GM12872 (cell line): ENCODE data around the gene AK8.

Experiments used
- TF ChIP-seq, protein P1 (sequence below): IDR thresholded peaks from 3 replicates; pipeline ENCODE4 v1.5.1; 2011; ENCODE audit warnings: low read depth, mild to moderate bottlenecking, low read length, moderate library complexity; ENCODE audit not compliant: insufficient read depth

Gene AK8

DNA sequence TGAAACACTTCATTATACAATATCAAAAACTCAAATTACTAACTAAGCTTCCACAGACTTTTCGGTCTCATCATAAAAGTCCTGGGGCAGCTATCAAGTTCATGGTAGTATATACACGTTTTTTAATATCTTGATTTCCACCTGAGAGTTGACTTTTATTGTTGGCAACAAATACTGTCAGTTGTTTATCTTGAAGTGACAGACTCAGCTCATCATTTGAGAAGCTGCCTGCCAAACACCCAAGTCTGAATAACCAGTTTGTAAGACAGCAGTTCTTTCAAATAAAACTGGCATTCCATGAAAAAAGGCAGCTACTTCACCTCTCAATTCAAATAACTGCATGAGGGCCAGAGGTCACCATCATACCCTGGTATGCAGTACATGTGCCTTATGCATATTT, 31.2 kb upstream of the AK8 start:
- TF ChIP-seq, protein P1, sequence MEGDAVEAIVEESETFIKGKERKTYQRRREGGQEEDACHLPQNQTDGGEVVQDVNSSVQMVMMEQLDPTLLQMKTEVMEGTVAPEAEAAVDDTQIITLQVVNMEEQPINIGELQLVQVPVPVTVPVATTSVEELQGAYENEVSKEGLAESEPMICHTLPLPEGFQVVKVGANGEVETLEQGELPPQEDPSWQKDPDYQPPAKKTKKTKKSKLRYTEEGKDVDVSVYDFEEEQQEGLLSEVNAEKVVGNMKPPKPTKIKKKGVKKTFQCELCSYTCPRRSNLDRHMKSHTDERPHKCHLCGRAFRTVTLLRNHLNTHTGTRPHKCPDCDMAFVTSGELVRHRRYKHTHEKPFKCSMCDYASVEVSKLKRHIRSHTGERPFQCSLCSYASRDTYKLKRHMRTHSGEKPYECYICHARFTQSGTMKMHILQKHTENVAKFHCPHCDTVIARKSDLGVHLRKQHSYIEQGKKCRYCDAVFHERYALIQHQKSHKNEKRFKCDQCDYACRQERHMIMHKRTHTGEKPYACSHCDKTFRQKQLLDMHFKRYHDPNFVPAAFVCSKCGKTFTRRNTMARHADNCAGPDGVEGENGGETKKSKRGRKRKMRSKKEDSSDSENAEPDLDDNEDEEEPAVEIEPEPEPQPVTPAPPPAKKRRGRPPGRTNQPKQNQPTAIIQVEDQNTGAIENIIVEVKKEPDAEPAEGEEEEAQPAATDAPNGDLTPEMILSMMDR, result no peak

DNA sequence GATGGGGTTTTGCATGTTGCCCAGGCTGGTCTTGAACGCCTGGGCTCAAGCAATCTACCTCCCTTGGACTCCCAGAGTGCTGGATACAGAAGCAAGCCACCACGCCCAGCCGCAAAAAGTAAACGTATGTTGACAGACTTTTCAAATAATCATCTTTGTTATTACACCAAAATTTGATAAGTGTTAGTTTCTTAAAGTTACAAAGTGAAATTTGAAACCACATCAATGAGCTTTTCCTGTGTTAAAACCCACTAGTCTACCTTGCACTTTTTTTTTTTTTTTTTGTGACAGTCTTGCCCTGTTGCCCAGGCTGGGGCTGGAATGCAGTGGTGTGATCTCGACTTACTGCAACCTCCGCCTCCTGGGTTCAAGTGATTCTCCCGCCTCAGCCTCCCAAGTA, 30.6 kb upstream of the AK8 start:
- TF ChIP-seq, protein P1, result no peak

DNA sequence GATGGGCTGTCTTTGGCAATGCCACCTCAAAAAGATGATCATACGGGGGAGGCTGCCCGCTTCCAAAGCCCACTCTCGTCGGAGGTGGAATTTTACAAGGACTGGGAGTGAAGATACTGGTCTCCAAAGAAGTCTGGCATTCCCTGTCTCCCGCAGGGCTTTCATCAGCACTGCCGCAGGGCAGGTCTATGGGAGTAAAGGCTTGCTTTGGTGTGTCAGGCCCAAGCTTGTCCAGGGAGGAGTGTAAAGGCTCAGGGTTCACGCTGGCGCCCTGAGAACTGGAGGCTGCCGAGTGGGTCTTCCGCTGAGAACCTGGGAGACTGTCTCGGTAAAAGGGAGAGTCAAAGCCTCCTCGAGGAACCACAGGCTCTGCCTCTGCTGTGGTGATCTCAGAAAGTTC, 27.6 kb upstream of the AK8 start:
- TF ChIP-seq, protein P1, result no peak

DNA sequence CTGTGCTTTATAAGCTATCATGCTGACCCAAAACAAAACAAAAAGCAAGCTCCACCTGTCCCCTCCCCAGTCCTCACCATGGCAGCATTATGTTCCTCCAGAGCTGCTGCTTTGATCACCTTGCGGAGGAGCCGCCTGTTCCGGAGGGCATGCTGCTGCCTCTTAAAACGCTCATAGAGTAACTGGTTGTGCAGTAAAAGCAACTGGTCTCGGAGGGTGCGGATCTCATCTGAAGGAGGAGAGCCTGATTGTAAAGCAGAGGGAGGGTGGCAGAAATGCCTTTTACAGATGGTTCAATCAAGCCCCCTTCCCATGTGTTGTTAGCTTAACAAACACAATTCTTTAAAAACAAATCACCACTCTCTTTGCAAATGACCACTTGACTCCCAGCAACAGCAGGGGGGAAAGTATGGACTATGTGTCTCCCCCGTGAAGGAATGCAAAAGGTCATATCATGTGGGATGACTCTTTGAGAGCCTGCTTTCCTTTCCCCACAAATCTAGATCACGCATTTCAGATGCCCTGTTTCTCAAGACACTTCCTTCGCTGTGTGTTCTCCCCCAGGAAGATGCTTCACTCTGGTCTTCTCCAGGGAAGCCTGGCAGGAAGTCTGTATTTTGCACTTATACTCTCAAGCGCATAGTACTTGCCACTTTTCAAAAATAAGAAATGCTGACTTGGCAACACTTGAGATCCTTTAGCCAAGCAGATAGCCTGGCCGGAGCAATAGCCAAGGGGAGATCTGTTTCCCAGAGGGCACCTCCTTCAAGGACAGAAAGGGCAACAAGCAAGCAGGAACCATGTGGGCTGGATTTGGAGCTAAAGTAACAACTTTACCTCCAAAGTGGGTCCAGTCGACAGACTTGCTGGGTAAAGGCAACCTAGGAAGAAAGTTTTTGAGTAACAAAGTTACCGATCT, 25.7 kb upstream of the AK8 start:
- TF ChIP-seq, protein P1, result no peak

DNA sequence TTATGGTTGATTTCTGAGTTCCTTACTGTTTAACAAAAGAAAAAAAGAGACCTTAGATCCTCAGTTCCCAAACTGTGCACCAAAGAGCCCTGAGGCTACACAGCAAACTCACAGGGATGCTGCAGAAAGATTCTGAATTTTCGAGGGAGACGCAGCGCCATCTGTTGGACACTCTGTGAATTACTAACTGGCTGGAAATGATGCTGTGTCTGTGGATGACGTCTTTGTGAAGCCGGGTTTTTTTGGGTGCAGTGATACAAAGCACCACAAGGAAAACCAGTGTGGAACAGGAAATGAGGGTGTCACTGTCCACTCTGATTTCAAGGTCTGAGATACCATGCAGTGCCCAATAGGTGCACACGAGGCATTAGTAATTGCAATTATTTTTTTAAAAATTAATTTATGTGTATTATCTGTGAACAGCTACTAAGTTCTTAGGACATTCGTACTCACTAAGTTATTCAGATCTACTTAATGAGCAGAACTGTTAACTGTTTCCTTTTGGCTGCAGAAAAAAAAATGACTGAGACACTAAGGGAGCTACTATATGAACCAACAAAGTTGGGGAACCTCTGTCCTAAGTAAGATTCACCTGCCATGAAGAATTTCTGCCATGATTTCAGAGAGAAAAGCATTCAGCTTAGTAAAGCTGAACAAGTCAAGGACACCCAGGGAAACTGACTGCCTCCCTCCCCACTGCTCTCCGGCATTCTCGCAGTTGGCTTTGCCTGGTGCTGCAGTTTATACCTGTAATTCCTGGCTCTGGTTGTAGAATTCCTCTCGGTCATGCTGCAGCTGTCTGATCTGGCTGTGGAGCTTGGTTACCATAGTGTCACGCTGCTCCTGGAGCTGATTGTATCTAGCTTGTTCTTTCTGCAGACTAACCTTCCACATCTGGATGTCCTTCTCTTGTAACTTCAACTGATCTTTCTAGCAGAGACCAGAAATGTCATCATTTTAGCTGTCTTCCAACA, 24.1 kb upstream of the AK8 start:
- TF ChIP-seq, protein P1, result peak; percentile 88

DNA sequence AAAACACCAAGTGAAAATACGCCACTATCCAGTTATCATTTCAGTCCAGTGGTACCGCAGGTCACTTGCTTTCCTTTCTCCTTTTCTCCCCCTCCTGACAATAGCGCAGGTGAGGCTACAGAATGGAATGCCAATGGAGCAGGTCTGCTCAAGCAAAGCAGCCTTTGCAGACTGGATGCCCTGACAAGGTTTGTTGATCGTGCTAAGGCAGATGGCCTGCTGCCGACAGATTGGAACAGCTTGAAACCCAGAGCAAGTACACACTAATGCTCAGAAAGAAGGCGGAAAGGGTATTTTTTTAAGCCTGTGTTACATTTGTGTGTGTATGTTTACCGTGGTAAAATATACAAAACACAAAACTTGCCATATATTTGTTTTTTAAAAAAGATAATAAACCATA, 20.0 kb upstream of the AK8 start:
- TF ChIP-seq, protein P1, result no peak

DNA sequence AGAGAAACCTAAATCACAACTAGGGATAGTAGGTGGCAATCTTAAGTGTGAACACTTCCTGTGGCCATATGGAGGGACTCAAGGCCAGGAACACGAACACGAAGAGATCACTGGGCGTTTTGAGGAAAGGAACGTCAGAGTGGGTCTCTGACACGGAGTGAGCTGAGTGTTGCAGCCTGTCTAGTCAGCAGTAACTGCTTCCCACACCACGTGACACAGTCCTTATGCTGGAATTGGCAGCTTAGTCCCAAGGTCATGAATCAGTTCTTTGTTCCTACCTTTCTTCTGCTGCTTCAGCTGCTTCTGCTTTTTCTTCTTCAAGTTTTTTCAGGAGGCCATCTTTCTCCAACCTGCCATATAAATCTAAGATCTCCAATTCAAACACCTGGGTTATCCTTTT, 18.8 kb upstream of the AK8 start:
- TF ChIP-seq, protein P1, result no peak
